ENCODE results near the gene CIBAR2.
"Not testable (repeated sequence)": the region's sequence is repeated elsewhere in the genome, so short reads cannot be mapped to it uniquely, and the experiment has no call there.

The CIBAR2 gene

DNA sequence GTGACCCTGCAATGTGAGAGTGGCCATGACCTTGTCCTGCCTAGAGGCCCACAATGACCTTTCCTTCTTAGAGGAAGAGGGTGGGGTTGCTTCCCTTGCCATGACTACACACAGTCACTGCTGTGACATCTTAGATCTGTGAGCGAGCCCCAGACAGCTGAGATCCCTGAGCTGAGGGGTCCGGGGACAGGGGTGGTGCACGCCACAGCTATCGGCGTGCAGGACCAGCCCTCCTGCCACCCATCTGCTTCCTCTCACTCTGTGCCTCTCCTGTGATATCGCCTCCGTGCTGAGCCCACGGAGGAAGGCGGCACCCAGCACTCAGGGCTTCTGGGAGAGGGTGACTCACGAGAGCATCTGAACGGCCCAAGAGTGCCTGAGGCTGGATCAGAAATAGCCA, 49.4 kb downstream of the CIBAR2 start:
- DNase-seq (ENCODE audit: low read depth, low spot score): no peak

DNA sequence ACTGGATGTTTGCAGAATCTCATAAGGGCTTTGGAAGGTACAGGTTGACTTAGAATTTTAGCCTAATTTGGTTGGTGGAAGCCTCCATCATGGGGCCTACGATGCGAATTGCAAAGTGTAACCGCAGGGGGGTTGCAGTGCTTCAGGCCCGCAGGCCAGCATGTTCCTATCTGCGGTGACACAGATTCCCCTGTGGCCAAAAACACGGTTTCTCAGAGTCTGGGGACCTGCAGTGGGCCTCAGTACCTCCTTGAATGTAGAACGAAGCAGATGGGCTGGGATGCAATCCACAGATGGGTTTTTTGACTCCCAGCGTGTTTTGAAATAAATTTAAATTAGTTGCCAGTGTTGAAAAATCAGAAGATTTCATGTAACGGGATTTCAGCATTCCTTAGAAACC, 49.9 kb downstream of the CIBAR2 start:
- DNase-seq (ENCODE audit: low read depth, low spot score): no peak

DNA sequence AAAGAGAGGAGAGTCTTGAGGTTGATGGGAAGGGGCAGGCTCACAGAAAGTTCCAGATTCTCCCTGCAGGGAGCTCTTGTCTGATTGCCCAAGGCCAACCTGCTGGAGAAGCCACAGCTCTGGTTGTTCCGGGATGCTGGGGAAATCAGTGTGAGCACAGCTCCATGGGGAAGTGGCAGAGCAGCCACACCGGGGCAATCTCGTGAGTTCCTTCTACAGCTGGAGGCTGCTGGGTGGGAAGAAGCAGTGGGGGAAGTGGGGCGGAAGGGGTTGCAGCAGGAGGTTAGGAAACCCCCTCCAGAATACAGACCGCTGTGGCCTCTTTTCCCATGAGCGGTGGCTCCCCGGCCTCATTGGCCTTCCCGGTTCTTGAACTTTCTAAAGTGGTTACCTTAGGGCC, 50.7 kb downstream of the CIBAR2 start:
- no peak for DNase-seq (ENCODE audit: low read depth, low spot score)

DNA sequence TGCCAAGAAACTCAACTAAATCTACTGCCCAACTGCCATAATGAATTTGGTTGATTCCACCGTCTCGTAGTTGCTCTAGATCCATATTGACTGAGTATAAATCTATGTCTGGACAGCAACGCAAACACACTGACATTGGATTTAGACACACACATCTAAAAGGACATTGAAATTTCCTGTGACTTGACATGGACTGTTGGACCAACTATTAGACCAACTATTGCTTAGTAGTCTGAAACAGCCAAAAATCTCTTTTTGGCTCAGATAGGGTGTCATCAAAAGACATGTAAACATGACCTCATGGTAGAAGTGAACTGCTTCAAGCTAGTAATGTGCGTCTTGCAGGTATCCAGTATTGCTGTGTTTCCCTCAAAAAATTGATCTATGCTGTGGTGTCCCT, 53.4 kb downstream of the CIBAR2 start:
- no peak for DNase-seq (ENCODE audit: low read depth, low spot score)

DNA sequence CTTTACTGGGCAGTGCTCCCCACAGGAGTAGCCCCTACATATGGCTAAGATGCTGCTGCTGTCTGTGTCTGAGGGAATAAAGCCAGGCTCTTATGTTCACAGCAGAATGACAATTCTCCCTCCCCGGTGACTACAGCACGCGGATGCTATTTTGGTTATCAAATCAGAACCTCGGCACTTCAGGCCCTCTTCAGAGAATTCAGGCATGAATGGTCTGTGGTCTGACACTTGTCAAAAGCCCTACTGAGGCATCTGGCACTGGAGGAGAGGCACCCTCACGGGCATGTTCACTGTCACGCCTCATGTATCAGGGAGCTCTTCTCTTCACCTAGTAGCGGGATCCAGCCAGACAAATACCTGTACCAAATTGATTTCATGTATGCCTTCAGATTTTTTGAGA, 54.3 kb downstream of the CIBAR2 start:
- DNase-seq (ENCODE audit: low read depth, low spot score): no peak

DNA sequence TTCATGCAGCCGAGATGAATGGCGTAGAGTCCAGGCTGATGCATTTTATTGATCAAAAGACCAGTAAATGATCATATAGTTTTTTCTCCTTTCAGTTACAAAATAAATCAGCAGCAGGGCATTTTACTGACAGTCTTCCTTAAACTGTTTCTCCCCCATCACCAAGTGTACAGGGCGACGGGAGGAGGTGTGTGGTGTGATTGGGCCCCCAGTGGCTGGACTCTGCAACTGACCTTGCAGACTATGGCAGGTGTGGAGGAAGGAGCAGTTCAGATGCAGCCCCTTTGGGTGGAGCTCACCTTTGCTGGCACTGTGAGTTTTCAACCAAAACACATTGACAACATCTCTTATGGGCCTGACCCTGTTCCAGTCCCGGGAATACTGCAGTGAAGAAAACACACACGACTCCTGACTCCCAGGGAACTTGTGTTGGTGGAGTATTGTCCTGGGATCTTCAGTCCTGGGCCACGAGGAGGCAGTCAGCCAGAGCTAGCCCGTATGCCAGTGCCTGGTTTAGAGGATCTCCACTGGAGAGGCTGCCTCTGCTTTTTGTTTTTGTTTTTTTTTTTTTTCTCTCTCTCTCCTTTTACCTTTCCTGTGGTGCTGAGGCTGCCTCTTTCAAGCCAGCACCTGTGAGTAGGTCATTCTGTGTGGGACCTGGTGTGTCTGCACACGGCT, 54.9 kb downstream of the CIBAR2 start:
- no peak for DNase-seq (ENCODE audit: low read depth, low spot score)

DNA sequence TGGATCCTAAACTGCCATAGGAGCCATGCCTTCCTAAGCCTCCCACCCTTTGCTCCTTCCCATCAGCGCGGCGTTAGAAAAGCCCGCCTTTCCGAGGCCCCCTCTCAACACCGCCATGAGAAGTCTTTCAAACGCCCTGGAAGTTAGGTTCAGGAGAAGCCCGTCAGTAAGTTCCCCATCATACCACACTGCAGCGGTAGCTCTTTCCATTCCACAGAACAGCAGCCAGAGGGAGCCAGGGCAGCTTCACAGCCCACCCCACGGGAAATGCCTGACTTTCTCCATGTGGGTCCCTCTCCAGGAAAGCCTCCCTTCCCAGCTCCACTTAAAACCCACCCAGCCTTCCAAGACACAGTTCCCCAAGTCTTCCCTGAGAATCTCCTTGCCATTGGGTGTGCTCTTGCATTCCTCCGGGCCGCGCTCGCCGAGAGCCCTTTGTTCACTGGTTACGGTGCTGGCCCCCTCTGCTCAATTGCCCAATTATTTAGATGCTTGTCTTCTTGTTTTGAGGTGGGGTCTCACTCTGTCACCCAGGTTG, 56.0 kb downstream of the CIBAR2 start:
- no peak for DNase-seq (ENCODE audit: low read depth, low spot score)

DNA sequence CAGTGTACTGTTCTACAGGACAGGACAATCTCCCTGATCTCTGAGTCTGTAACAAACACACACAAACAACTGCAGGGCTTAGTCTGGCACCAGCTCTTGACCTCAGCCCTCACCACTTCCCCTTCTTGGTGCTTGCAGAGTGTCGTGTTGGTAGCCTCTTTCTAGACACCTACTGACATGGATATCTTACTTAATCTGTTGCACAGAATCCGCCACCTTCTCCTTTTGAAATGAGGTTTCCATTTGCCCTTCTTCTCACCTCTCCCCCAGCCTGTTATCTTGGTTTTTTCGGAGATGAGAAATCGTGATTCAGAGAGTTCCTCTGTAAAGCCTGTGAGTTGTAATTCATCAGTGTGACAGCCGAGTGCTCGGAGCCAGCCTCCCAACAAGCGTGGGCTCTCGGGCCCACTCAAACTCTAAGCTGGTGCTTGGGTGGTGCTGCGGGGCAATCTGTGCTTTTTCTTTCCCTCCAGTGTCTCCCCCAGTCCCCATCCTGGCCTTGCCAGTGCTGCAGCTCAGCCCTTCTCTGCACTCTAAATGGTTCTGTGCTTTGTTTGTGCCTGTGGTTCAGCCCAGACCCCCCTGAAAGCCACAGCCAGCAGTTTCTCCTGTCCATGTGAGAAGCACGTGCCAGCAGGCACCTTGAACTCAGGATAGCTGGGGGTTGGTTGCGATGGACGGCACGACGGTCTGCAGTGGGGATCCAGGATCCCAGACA, 56.6 kb downstream of the CIBAR2 start:
- peak; percentile 1 for DNase-seq (ENCODE audit: low read depth, low spot score)

DNA sequence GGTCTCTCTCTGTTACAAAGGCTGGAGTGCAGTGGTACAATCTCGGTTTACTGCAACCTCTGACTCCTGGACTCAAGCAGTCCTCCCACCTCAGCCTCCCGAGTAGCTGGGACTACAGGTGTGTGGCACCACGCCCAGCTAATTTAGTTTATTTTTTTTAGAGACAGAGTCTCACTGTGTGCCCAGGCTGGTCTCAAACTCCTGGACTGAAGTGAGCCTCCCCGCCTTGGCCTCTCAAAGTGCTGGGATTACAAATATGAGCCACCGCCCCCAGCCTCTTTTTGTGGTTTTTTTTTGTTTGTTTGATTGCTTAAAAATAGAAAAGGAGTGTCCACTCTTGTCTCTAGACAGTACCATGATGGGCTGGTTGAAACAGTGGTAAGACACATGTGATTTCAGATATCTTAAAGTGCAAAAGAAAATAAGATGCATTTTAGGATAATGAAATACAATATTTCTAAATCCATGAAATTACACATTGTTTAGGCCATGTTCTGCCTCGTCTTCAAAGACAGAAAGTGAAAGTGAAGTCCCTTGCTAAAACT, 57.3 kb downstream of the CIBAR2 start:
- no peak for DNase-seq (ENCODE audit: low read depth, low spot score)

DNA sequence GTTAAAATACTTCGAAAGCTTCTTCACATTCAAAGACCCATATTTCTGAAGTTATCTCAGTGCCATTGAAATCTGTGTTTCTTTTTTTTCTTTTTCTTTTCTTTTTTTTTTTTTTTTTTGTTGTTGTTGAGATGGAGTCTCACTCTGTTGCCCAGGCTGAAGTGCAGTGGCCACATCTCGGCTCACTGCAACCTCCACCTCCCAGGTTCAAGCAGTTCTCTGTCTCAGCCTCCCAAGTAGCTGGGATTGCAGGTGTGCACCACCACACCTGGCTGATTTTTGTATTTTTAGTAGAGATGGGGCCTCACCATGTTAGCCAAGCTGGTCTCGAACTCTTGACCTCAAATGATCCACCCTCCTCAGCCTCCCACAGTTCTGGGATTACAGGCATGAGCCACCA, 58.0 kb downstream of the CIBAR2 start:
- not testable (repeated sequence) for DNase-seq (ENCODE audit: low read depth, low spot score)

DNA sequence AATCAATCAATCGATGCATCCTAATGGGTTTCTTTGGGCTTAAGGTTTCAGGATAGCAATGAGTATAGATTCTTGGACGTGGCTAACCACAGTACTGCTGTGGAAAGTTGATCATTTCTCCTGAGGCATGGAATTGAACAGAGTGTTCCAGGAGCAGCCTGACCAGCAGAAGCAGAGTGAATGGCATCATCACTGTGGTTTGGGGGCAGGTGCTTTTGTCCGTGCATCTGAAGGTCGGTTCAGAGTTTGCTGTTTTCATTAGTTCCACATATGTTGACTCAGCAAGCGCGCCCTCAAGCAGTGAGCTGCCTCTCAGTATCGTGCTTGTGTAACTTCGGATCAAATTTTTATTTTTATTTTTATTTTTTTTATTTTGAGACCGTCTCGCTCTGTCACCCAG, 59.7 kb downstream of the CIBAR2 start:
- no peak for DNase-seq (ENCODE audit: low read depth, low spot score)

DNA sequence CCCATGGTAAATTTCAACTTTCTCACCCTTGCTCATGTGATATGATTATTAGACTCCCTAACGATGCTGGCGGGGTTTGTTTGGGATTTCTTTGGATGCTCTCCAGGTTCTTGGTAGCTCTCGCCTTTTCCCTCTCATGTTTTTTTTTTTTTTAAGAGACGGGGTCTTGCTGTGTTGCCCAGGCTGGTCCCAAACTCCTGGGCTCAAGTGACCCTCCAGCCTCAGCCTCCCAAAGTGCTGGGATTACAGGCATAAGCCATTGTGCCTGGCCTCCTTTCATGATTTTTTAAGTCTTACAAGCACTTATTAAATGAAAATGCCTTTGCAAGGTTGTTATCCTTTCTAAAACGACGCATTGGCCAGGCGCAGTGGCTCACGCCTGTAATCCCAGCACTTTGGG, 60.6 kb downstream of the CIBAR2 start:
- no peak for DNase-seq (ENCODE audit: low read depth, low spot score)

DNA sequence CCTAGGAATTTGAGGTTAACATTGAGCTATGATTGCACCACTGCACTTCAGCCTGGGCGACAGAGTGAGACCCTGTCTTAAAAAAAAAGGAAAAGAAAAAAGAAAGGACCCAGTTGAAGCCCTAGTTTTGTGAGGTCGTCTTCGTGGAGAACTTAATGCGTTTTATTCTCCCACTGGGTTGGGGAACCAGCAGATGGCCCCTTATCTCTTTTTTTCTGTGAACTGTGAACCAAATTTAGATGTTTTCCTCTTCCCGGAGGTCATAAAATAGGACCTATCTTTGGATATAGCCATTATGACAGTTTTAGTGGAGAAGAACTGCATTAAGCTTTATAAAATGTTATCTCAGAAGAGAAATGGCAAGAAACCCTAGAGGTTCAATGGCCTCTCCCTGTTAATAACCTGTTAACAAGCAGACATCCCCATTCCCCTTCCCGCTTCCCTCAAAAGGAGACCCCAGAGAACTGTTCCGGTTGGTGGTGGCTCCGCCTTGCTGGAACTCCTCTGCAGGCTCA, 61.1 kb downstream of the CIBAR2 start:
- no peak for DNase-seq (ENCODE audit: low read depth, low spot score)

DNA sequence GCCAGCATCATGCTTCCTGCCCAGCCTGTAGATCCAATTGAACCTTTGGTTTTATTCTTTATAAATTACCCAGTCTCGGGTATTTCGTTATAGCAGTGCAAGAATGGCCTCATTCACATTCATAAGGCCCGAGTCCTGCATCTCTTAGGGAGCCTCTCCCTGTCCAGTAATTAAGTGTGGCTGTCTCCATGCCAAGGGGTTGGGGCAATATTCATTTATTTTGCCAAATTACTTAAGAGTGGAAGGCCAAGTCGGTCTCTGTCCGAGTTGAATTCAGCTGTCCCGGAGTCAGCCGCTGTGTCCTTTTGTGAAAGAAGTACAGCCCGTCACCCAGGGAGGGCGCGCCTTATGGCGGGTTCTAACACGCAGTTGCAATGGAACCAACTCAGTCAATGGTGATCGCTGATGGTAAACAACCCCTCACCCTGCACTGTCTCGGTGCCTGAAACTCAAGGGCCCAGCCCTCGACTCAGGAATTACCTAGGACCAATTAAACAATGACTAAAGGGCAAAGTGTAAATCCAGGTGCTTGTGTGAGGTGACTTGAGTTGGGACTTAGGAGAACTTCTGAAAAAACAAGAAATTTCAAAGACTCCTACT, 62.5 kb downstream of the CIBAR2 start:
- DNase-seq (ENCODE audit: low read depth, low spot score): no peak

DNA sequence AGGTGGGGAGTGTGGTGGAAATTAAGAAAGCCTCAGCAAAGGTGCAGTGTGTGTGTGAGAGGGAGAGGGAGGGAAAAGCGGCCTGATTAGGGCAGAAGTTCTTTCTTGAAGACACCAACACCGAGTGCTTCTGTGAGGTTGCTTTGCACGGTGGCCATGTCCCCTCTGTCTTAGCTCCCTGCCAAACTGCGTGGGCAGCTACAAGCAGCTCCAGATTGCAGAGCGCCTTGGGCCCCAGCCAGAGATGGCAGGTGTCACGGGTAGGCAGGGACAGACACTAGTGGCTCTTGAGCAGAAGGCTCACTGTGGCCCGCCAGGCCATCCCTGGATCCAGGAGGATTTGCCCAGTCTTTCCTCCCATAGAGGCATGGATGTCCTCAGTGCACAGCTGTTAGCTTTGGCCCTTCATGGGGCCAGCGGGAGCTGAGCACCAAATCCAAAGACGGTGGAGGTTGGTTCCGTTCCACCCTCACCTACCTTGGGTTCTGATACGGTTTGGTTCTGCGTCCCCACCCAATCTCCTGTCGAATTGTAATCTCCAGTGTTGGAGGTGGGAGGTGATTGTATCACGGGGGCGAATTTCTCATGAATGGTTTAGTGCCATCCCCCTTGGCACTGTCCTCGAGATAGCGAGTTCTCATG, 63.2 kb downstream of the CIBAR2 start:
- no peak for DNase-seq (ENCODE audit: low read depth, low spot score)
